K562 (cell line): ENCODE results near the gene NR3C2. TPM values are rescaled to one million over a fixed set of nuclear protein-coding genes. Genes with fewer than 3 reads are reported as not detected.

Source experiments
- ATAC-seq: fragments of 200-7000 bp; cut with Tn5 transposase; 3 replicates; pipeline ENCODE4 v1.9.1; 2020; ENCODE audit warnings: moderate library complexity
- BruUV-seq: library from RNA; stranded (reverse); fragments of 400-500 nt; replicated peaks from 2 replicates; lab custom pipeline; 2021; lab: Mats Ljungman, UMichigan
- CTCF ChIA-PET: fragments of 300-600 bp; formaldehyde crosslinking; extraction: SDS; loops from one replicate; lab custom pipeline; 2021; ENCODE audit warnings: low intra/inter-chr PET ratio; lab: Yijun Ruan, JAX
- POLR2A ChIA-PET: fragments of 300-600, 350-650 bp; sonication (Branson Sonifier 250); formaldehyde crosslinking; extraction: SDS; loops from one replicate; lab custom pipeline; 2021; ENCODE audit warnings: antibody characterized with exemption, inconsistent platforms; lab: Yijun Ruan, JAX
- DNase-seq, 4 experiments: peaks; one replicate each; pipeline versions ENCODE4 v3.0.0 to v3.0.0-alpha.2; 2011 to 2018; ENCODE audit warnings: low spot score in 3 of 4, mixed read lengths in 3 of 4; ENCODE audit errors: extremely low read depth in 1 of 4
- FAIRE-seq: peaks from 2 replicates; lab custom pipeline; 2011; peaks lifted over from hg19 to GRCh38; lab: Jason Lieb, UNC
- H2AFZ ChIP-seq: 2 replicates; pipeline ENCODE4 v1.6.0; 2011; ENCODE audit warnings: low read depth, low read length, control low read depth, inconsistent platforms
- H3K27ac ChIP-seq: fragments of 200-600 bp; 3 replicates; pipeline ENCODE4 v1.8.0; 2011; ENCODE audit warnings: low read depth, mild to moderate bottlenecking, control low read depth, inconsistent platforms, low read length, moderate library complexity, mixed read lengths; ENCODE audit errors: extremely low read depth
- H3K27me3 ChIP-seq, 2 experiments: fragments of 300-600 bp in 1 of 2; 2 replicates in 1 of 2; 3 replicates in 1 of 2; pipeline versions ENCODE4 v1.6.0 to v1.8.0; 2011; ENCODE audit warnings: inconsistent platforms in 2 of 2, low read length in 2 of 2, mild to moderate bottlenecking in 1 of 2, mixed read lengths in 1 of 2, moderate library complexity in 1 of 2; ENCODE audit not compliant: control insufficient read depth in 2 of 2, insufficient read depth in 2 of 2
- H3K36me3 ChIP-seq: fragments of 300-600 bp; 3 replicates; pipeline ENCODE4 v1.8.0; 2011; ENCODE audit warnings: mild to moderate bottlenecking, low read length, inconsistent platforms; ENCODE audit not compliant: control insufficient read depth, insufficient read depth
- H3K4me1 ChIP-seq, 2 experiments: fragments of 200-600 bp in 1 of 2; replicated peaks in 1 of 2; 2 replicates in 1 of 2; 3 replicates in 1 of 2; pipeline versions ENCODE4 v1.5.1 to v1.8.0; 2011; ENCODE audit warnings: inconsistent platforms in 2 of 2, low read length in 2 of 2, mild to moderate bottlenecking in 1 of 2, mixed read lengths in 1 of 2, moderate library complexity in 1 of 2; ENCODE audit not compliant: control insufficient read depth in 2 of 2, insufficient read depth in 2 of 2
- H3K4me2 ChIP-seq: 2 replicates; pipeline ENCODE4 v1.6.1; 2011; ENCODE audit warnings: low read length, control low read depth, inconsistent platforms, mixed read lengths; ENCODE audit not compliant: insufficient read depth
- H3K4me3 ChIP-seq: fragments of 200-600 bp; sonication (generic), shearing (Covaris generic); 2 replicates; pipeline ENCODE4 v1.5.1; 2016; ENCODE audit warnings: control low read depth, inconsistent platforms
- H3K79me2 ChIP-seq: fragments of 200-600 bp; 3 replicates; pipeline ENCODE4 v1.8.0; 2011; ENCODE audit warnings: low read length, inconsistent platforms; ENCODE audit not compliant: control insufficient read depth, insufficient read depth
- H3K9ac ChIP-seq, 2 experiments: 2 replicates each; pipeline versions ENCODE4 v1.6.0 to v1.6.1; 2011; ENCODE audit warnings: low read depth in 2 of 2, low read length in 2 of 2, control low read depth in 1 of 2, inconsistent platforms in 1 of 2, mild to moderate bottlenecking in 1 of 2, mixed read lengths in 1 of 2; ENCODE audit not compliant: insufficient read depth in 1 of 2
- H3K9me1 ChIP-seq: one replicate; pipeline ENCODE4 v1.6.0; 2011; ENCODE audit warnings: inconsistent platforms, mild to moderate bottlenecking, low read length, moderate library complexity; ENCODE audit not compliant: control insufficient read depth, insufficient read depth
- H3K9me3 ChIP-seq: replicated peaks from 2 replicates; pipeline ENCODE4 v1.5.1; 2011; ENCODE audit warnings: low read depth, low read length, inconsistent platforms; ENCODE audit not compliant: control insufficient read depth, insufficient read depth
- H4K20me1 ChIP-seq: replicated peaks from 2 replicates; pipeline ENCODE4 v1.6.1; 2011; ENCODE audit warnings: low read length, inconsistent platforms, mixed read lengths; ENCODE audit not compliant: control insufficient read depth, insufficient read depth
- BHLHE40 ChIP-seq: IDR thresholded peaks from 2 replicates; pipeline ENCODE4 v1.6.1; 2011; ENCODE audit warnings: low read length, improper control_type of control experiment
- BMI1 ChIP-seq: fragments of 150-350 bp; IDR thresholded peaks from 2 replicates; pipeline ENCODE4 v1.6.1; 2014; ENCODE audit warnings: low read length
- CBX3 ChIP-seq, 2 experiments: IDR thresholded peaks; 1 replicate in 1 of 2; 2 replicates in 1 of 2; pipeline ENCODE4 v1.6.1; 2012; ENCODE audit warnings: inconsistent platforms in 2 of 2, low read length in 2 of 2, borderline replicate concordance in 1 of 2, control low read depth in 1 of 2
- CCAR2 ChIP-seq: fragments of 200-400 bp; formaldehyde crosslinking; IDR thresholded peaks from 2 replicates; pipeline ENCODE4 v1.6.1; 2017; ENCODE audit warnings: mild to moderate bottlenecking, low read depth, low read length
- ELF4 ChIP-seq: fragments of 450-650 bp; formaldehyde crosslinking; IDR thresholded peaks from 2 replicates; pipeline ENCODE4 v1.4.0; 2022; ENCODE audit warnings: missing genetic modification characterization
- FOSL1 ChIP-seq: fragments of 200-800 bp; sonication (Bioruptor generic); conservative IDR thresholded peaks from 2 replicates; pipeline ENCODE4 v1.6.1; 2016; ENCODE audit warnings: missing genetic modification characterization, missing compliant biosample characterization
- HNRNPUL1 ChIP-seq: fragments of 200-400 bp; formaldehyde crosslinking; IDR thresholded peaks from 2 replicates; pipeline ENCODE4 v1.6.1; 2017; ENCODE audit warnings: low read length
- KLF10 ChIP-seq: fragments of 250-450 bp; sonication (Bioruptor Pico); IDR thresholded peaks from 2 replicates; pipeline ENCODE4 v1.6.1; 2021; ENCODE audit warnings: matching md5 sums
- MXI1 ChIP-seq: IDR thresholded peaks from 2 replicates; pipeline ENCODE4 v1.6.1; 2011; ENCODE audit warnings: low read depth, mild to moderate bottlenecking, improper control_type of control experiment, low read length
- NBN ChIP-seq: fragments of 450-650 bp; IDR thresholded peaks from 2 replicates; pipeline ENCODE4 v1.6.1; 2016; ENCODE audit warnings: low read depth, mild to moderate bottlenecking
- NR4A1 ChIP-seq, 2 experiments: fragments of 250-450 bp in 1 of 2; fragments of 450-650 bp in 1 of 2; sonication (Bioruptor Pico) in 1 of 2; IDR thresholded peaks; 2 replicates each; pipeline versions ENCODE4 v1.4.0 to v1.6.1; 2016 to 2020; ENCODE audit warnings: mild to moderate bottlenecking in 2 of 2, missing compliant biosample characterization in 1 of 2, missing genetic modification characterization in 1 of 2, moderate library complexity in 1 of 2
- PRMT5 ChIP-seq: sonication (generic); formaldehyde crosslinking; IDR thresholded peaks from 2 replicates; pipeline ENCODE4 v1.5.0; 2020; ENCODE audit warnings: missing genetic modification reagents
- ZNF140 ChIP-seq: fragments of 250-450 bp; sonication (Bioruptor Pico); IDR thresholded peaks from 2 replicates; pipeline ENCODE4 v1.8.0; 2021; ENCODE audit warnings: moderate library complexity, mild to moderate bottlenecking, inconsistent platforms
- WGBS: fragments of 100-300 bp; shearing (Covaris generic); methylation state at CpG from one replicate; pipeline ENCODE4 v1.1.6; 2016; ENCODE audit warnings: low coverage, mixed read lengths; ENCODE audit not compliant: insufficient coverage; ENCODE audit errors: missing lambda C conversion rate; 5-methylcytosine and 5-hydroxymethylcytosine counted together
- in situ Hi-C: fragments of 300-500 bp; cut with MboI; formaldehyde crosslinking; loops from 4 replicates; pipeline ENCODE4 v1.15.0; 2018; ENCODE audit warnings: inconsistent platforms, mixed read lengths
- intact Hi-C: fragments of 100-400 bp; cut with micrococcal nuclease; formaldehyde crosslinking; loops from 2 replicates; pipeline ENCODE4 v1.14.2; 2022
- polyA plus RNA-seq, 8 experiments: library from polyadenylated mRNA; depleted of rRNA in 4 of 8; stranded (reverse) in 5 of 8; unstranded in 3 of 8; fragments of >200 nt; fragmentation: Nextera tagmentation in 2 of 8; fragmentation: Illumina TruSeq in 1 of 8; extraction: Ambion mirVana in 2 of 8; extraction: Trizol in 1 of 8; gene quantifications; 2 replicates each; pipeline versions ENCODE4 v1.2.1 to v1.2.3, GENCODE V29; 2011 to 2014; ENCODE audit warnings: inconsistent platforms in 1 of 8, missing spikeins in 1 of 8
- total RNA-seq, 7 experiments: library from RNA; depleted of rRNA in 6 of 7; stranded (reverse); fragments of >200 nt in 6 of 7; fragmentation: Illumina TruSeq in 2 of 7; extraction: Trizol in 2 of 7; gene quantifications; 2 replicates each; pipeline versions ENCODE4 v1.2.1 to v1.2.3, GENCODE V29; 2011 to 2021; ENCODE audit warnings: low replicate concordance in 1 of 7
- TF ChIP-seq, protein P1 (sequence below): fragments of 250-450 bp; sonication (Bioruptor Pico); IDR thresholded peaks from 2 replicates; pipeline ENCODE4 v1.4.0; 2020; ENCODE audit warnings: borderline replicate concordance
- TF ChIP-seq, protein P2 (sequence below): sonication (generic); formaldehyde crosslinking; IDR thresholded peaks from 2 replicates; pipeline ENCODE4 v1.8.0; 2022; ENCODE audit warnings: missing genetic modification reagents, mild to moderate bottlenecking, borderline replicate concordance
- TF ChIP-seq, protein P3 (sequence below): fragments of 250-450 bp; sonication (Bioruptor Pico); IDR thresholded peaks from 2 replicates; pipeline ENCODE4 v1.4.0; 2020; ENCODE audit warnings: mild to moderate bottlenecking, moderate library complexity

The NR3C2 gene
- total and polyA plus RNA-seq, 9 of the 15 experiments (the other 6 are each of a cell fraction or from before 2014, with no cell fraction given) = 0.01 to 0.28 (median 0.16) TPM; not detected in 2

DNA sequence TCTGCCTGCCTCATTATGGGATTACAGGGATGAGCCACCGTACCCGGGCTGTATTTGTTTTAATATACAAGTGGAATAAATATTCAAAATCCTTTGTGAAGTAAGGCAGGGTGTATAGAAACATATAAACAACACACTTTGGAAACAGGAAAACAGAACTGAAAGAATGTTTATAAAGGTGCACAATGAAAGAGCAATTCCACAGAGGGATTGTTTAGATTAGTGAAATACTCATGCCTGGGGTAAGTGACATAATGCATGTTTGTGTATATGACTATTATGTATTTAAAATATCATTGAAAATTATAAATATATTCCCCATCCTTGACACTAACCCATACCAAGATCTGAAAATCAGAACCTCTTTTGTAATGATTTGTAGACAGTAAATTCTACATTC is 45.0 kb upstream of the NR3C2 start (continued):
- TF ChIP-seq NR4A1 (CRISPR knock-in tag; IDR thresholded peaks at IDR 0.05) = no peak
- TF ChIP-seq NR4A1 (tag; IDR thresholded peaks at IDR 0.05) = no peak
- no peak for TF ChIP-seq PRMT5 (CRISPR knock-in tag)
- no peak for TF ChIP-seq CCAR2
- no peak for TF ChIP-seq NBN
- no peak for TF ChIP-seq CBX3 (IDR thresholded peaks at IDR 0.05; ENCODE audit: borderline replicate concordance in 1 of 2, low read length in 2 of 2)
- no peak for TF ChIP-seq HNRNPUL1
- TF ChIP-seq ELF4 = no peak
- no peak for TF ChIP-seq BMI1
- no peak for TF ChIP-seq ZNF140
- TF ChIP-seq, protein P1, sequence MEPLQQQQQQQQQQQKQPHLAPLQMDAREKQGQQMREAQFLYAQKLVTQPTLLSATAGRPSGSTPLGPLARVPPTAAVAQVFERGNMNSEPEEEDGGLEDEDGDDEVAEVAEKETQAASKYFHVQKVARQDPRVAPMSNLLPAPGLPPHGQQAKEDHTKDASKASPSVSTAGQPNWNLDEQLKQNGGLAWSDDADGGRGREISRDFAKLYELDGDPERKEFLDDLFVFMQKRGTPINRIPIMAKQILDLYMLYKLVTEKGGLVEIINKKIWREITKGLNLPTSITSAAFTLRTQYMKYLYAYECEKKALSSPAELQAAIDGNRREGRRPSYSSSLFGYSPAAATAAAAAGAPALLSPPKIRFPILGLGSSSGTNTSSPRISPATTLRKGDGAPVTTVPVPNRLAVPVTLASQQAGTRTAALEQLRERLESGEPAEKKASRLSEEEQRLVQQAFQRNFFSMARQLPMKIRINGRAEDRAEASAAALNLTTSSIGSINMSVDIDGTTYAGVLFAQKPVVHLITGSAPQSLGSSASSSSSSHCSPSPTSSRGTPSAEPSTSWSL = no peak
- TF ChIP-seq, all 486 proteins: peak for 0

DNA sequence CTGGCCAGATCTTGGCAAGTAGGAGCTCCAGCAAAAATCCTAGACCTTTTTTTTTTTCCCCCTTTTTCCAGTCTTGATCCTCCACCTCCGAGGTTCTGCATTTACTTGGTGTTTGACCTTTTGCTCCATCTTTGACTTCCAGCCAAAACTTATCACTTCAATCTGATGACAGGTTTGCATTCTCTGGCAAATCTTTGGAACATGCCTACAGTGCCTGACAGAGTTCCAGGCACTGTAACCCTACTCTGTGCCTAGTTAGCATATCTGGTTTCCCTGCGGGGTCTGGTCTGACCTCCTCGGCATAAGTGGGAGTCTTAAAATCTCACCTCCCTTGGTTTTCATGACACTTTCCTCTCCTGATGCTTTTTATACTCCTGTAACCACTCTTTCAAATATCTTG is 39.4 kb upstream of the NR3C2 start:
- Histone ChIP-seq H3K9me3 (no peaks in the 10 kb centered on the region; the same call in 1 of the 2 replicates), H3K4me2 (no peak overlapping the region), H2AFZ (no peak overlapping the region), H4K20me1 (no peaks in the 10 kb centered on the region), H3K9me1 (no peaks in the 10 kb centered on the region), H3K9ac (no peak overlapping the region), H3K27ac (no peak overlapping the region), H3K27me3 (no peaks in the 10 kb centered on the region), H3K36me3 (no peaks in the 10 kb centered on the region), H3K79me2 (no peaks in the 10 kb centered on the region), H3K4me3 (no peak overlapping the region), H3K4me1 (no peaks in the 10 kb centered on the region)
- FAIRE-seq (no peak), DNase-seq (no peak), ATAC-seq (no peak)
- WGBS = 0% methylated on average over 3 of the region's 3 CpGs
- in situ Hi-C loops = no loop called here
- intact Hi-C loops = no loop called here
- POLR2A ChIA-PET = no interaction called here
- CTCF ChIA-PET = no interaction called here
- BruUV-seq = no TSS peak
- TF ChIP-seq KLF10 (CRISPR knock-in tag) = no peak
- no peak for TF ChIP-seq MXI1
- TF ChIP-seq, protein P2, sequence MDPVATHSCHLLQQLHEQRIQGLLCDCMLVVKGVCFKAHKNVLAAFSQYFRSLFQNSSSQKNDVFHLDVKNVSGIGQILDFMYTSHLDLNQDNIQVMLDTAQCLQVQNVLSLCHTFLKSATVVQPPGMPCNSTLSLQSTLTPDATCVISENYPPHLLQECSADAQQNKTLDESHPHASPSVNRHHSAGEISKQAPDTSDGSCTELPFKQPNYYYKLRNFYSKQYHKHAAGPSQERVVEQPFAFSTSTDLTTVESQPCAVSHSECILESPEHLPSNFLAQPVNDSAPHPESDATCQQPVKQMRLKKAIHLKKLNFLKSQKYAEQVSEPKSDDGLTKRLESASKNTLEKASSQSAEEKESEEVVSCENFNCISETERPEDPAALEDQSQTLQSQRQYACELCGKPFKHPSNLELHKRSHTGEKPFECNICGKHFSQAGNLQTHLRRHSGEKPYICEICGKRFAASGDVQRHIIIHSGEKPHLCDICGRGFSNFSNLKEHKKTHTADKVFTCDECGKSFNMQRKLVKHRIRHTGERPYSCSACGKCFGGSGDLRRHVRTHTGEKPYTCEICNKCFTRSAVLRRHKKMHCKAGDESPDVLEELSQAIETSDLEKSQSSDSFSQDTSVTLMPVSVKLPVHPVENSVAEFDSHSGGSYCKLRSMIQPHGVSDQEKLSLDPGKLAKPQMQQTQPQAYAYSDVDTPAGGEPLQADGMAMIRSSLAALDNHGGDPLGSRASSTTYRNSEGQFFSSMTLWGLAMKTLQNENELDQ (CRISPR knock-in tag) = no peak
- TF ChIP-seq, protein P3, sequence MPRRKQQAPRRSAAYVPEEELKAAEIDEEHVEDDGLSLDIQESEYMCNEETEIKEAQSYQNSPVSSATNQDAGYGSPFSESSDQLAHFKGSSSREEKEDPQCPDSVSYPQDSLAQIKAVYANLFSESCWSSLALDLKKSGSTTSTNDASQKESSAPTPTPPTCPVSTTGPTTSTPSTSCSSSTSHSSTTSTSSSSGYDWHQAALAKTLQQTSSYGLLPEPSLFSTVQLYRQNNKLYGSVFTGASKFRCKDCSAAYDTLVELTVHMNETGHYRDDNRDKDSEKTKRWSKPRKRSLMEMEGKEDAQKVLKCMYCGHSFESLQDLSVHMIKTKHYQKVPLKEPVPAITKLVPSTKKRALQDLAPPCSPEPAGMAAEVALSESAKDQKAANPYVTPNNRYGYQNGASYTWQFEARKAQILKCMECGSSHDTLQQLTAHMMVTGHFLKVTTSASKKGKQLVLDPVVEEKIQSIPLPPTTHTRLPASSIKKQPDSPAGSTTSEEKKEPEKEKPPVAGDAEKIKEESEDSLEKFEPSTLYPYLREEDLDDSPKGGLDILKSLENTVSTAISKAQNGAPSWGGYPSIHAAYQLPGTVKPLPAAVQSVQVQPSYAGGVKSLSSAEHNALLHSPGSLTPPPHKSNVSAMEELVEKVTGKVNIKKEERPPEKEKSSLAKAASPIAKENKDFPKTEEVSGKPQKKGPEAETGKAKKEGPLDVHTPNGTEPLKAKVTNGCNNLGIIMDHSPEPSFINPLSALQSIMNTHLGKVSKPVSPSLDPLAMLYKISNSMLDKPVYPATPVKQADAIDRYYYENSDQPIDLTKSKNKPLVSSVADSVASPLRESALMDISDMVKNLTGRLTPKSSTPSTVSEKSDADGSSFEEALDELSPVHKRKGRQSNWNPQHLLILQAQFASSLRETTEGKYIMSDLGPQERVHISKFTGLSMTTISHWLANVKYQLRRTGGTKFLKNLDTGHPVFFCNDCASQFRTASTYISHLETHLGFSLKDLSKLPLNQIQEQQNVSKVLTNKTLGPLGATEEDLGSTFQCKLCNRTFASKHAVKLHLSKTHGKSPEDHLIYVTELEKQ (CRISPR knock-in tag) = no peak
- no peak for TF ChIP-seq BHLHE40
- TF ChIP-seq FOSL1 (tag) = no peak
